ENCODE data around the gene APPL2.
A peak's percentile ranks its signal among the peaks of the same experiment; 100 is the strongest.

Gene APPL2

GRCh38 chr12:105235732-105236476 lies at the start of gene APPL2:
APPL2 (minus strand) TSS chr12:105236174; CDS start chr12:105236012, 162 bp downstream.
- peak; percentile 95 for DNase-seq (ENCODE audit: low spot score)

GRCh38 chr12:105285378-105285777 lies 49.4 kb upstream of the APPL2 start:
- no peak for DNase-seq (ENCODE audit: low spot score)

- no peak for DNase-seq (ENCODE audit: low spot score)
Measured at GRCh38 chr12:105281694-105282049, 45.7 kb upstream of the APPL2 start.

- DNase-seq (ENCODE audit: low spot score): no peak
Measured at GRCh38 chr12:105280966-105281693, 45.2 kb upstream of the APPL2 start.

- no peak for DNase-seq (ENCODE audit: low spot score)
Measured at GRCh38 chr12:105279460-105280056, 43.6 kb upstream of the APPL2 start.

GRCh38 chr12:105278043-105278697 lies 42.2 kb upstream of the APPL2 start:
- peak; percentile 33 for DNase-seq (ENCODE audit: low spot score)

- DNase-seq (ENCODE audit: low spot score): no peak
Measured at GRCh38 chr12:105275997-105276733, 40.2 kb upstream of the APPL2 start.

- DNase-seq (ENCODE audit: low spot score): no peak
Measured at GRCh38 chr12:105274571-105274970, 38.6 kb upstream of the APPL2 start.

- DNase-seq (ENCODE audit: low spot score): no peak
Measured at GRCh38 chr12:105273601-105274000, 37.6 kb upstream of the APPL2 start.

GRCh38 chr12:105272814-105273416 lies 36.9 kb upstream of the APPL2 start:
- DNase-seq (ENCODE audit: low spot score): no peak

- no peak for DNase-seq (ENCODE audit: low spot score)
Measured at GRCh38 chr12:105272152-105272551, 36.2 kb upstream of the APPL2 start.

GRCh38 chr12:105271364-105271763 lies 35.4 kb upstream of the APPL2 start:
- no peak for DNase-seq (ENCODE audit: low spot score)

- DNase-seq (ENCODE audit: low spot score): no peak
Measured at GRCh38 chr12:105270671-105271255, 34.8 kb upstream of the APPL2 start.

GRCh38 chr12:105267711-105268110 lies 31.7 kb upstream of the APPL2 start:
- no peak for DNase-seq (ENCODE audit: low spot score)

GRCh38 chr12:105264771-105265170 lies 28.8 kb upstream of the APPL2 start:
- no peak for DNase-seq (ENCODE audit: low spot score)

- peak; percentile 24 for DNase-seq (ENCODE audit: low spot score)
Measured at GRCh38 chr12:105262461-105263184, 26.6 kb upstream of the APPL2 start.

GRCh38 chr12:105261010-105261409 lies 25.0 kb upstream of the APPL2 start:
- no peak for DNase-seq (ENCODE audit: low spot score)

- no peak for DNase-seq (ENCODE audit: low spot score)
Measured at GRCh38 chr12:105259226-105259625, 23.3 kb upstream of the APPL2 start.

- peak; percentile 75 for DNase-seq (ENCODE audit: low spot score)
Measured at GRCh38 chr12:105257321-105257728, 21.4 kb upstream of the APPL2 start.

GRCh38 chr12:105256921-105257320 lies 20.9 kb upstream of the APPL2 start:
- peak; percentile 51 for DNase-seq (ENCODE audit: low spot score)
